ENCODE data around the gene PC. TPM values are rescaled to one million over a fixed set of nuclear protein-coding genes. Genes with fewer than 3 reads are reported as not detected.

PC gene
- total RNA-seq, 1 donor from 2014 or later, result 45.9 TPM

DNA sequence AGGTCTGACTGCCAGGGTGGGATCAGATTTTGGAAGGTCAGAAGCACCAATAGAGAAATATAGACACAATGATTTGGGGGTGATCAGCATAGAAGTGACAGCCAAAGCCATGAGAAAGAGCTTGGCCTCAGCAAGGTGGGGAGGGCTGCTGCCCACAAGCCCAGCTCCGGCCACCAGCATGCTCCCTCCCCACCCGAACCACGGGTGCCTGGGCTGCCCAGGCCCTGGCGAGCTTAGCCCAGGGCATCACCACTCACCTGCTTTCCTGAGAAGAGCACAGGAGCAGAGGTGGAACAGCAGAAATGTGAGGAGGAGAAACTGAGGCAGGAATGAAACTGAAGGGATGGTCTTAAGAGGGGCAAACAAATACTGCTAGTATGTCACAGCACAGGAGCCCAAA lies 52.6 kb downstream of the PC start:
- H3K9ac ChIP-seq (ENCODE audit: low read depth in 1 of 3, low read length in 3 of 3), result no peak overlapping the region
- H3K4me1 ChIP-seq (ENCODE audit: control insufficient read depth in 3 of 3, insufficient read depth in 3 of 3, low read length in 3 of 3), result peaks cover 14 to 35% (median 26%) of the 10 kb centered on the region in 3 donors
- no peak overlapping the region for H3K4me3 ChIP-seq (ENCODE audit: low read length in 3 of 3)
- H3K27ac ChIP-seq (ENCODE audit: low read depth, low read length), result no peak overlapping the region
- no peaks in the 10 kb centered on the region for H3K27me3 ChIP-seq (ENCODE audit: control insufficient read depth in 3 of 3, insufficient read depth in 3 of 3, low read length in 3 of 3)
- H3K9me3 ChIP-seq (ENCODE audit: control insufficient read depth in 3 of 3, low read length in 3 of 3), result no peaks in the 10 kb centered on the region
- H3K36me3 ChIP-seq (ENCODE audit: control insufficient read depth in 3 of 3, insufficient read depth in 3 of 3, low read length in 3 of 3), result peaks cover 0 to 4% (median 0%) of the 10 kb centered on the region in 3 donors

DNA sequence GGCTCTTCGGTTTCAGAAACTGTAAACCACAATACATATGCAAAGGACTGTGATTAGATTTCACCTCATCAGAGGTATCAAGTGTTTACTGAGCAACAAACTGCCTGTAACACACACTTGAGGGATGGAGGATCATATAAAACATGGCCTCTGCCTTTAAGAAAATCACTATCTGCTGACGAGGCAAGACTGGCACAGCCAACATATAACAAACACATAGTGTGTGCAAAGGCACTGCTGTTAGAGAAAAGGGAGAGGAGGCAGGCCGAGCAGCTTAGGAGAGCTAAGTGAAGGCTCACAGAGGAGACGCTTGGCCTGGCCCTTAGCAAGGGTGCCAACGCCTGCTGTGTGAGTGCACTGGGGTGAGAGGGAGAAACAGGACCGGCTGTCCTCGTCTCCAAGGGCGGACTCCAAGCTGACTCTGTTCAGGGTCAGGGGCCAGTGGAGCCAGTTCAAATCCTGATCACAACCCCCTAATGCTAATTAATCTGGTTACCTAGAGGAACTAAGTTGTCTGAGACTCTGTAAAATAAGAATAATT lies 53.1 kb downstream of the PC start:
- no peak overlapping the region for H3K27ac ChIP-seq (ENCODE audit: low read depth, low read length)
- no peaks in the 10 kb centered on the region for H3K27me3 ChIP-seq (ENCODE audit: control insufficient read depth in 3 of 3, insufficient read depth in 3 of 3, low read length in 3 of 3)
- H3K9ac ChIP-seq (ENCODE audit: low read depth in 1 of 3, low read length in 3 of 3), result no peak overlapping the region
- peaks cover 0 to 4% (median 0%) of the 10 kb centered on the region in 3 donors for H3K36me3 ChIP-seq (ENCODE audit: control insufficient read depth in 3 of 3, insufficient read depth in 3 of 3, low read length in 3 of 3)
- H3K9me3 ChIP-seq (ENCODE audit: control insufficient read depth in 3 of 3, low read length in 3 of 3), result no peaks in the 10 kb centered on the region
- H3K4me1 ChIP-seq (ENCODE audit: control insufficient read depth in 3 of 3, insufficient read depth in 3 of 3, low read length in 3 of 3), result peaks cover 14 to 33% (median 26%) of the 10 kb centered on the region in 3 donors
- no peak overlapping the region for H3K4me3 ChIP-seq (ENCODE audit: low read length in 3 of 3)

- Histone ChIP-seq H3K9ac (ENCODE audit: low read depth in 1 of 3, low read length in 3 of 3) (no peak overlapping the region), H3K4me1 (ENCODE audit: control insufficient read depth in 3 of 3, insufficient read depth in 3 of 3, low read length in 3 of 3) (peaks cover 14 to 30% (median 26%) of the 10 kb centered on the region in 3 donors), H3K36me3 (ENCODE audit: control insufficient read depth in 3 of 3, insufficient read depth in 3 of 3, low read length in 3 of 3) (peaks cover 0 to 4% (median 0%) of the 10 kb centered on the region in 3 donors)
These were observed 53.6 kb downstream of the PC start for GRCh38 chr11:66904561-66904960.

DNA sequence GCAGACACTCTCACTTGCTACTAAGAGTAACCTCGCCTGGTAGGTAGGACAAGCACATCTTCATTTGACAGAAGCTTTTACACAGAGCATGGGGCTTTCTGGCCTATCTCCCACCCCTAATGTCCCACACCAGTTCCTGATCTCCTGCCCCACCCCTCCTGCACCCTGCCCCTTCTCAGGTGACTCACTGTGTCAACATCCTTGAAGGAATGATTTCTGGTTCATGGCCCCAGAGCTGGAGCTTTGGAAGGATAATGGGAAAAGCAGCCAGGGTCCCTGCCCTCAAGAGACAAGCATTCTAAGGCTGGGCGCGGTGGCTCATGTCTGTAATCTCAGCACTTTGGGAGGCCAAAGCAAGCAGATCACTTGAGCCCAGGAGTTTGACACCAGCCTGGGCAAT lies 54.1 kb downstream of the PC start:
- Histone ChIP-seq H3K4me3 (ENCODE audit: low read length in 3 of 3) (no peak overlapping the region), H3K36me3 (ENCODE audit: control insufficient read depth in 3 of 3, insufficient read depth in 3 of 3, low read length in 3 of 3) (peaks cover 0 to 4% (median 0%) of the 10 kb centered on the region in 3 donors), H3K9ac (ENCODE audit: low read depth in 1 of 3, low read length in 3 of 3) (no peak overlapping the region), H3K27me3 (ENCODE audit: control insufficient read depth in 3 of 3, insufficient read depth in 3 of 3, low read length in 3 of 3) (no peaks in the 10 kb centered on the region), H3K27ac (ENCODE audit: low read depth, low read length) (no peak overlapping the region), H3K4me1 (ENCODE audit: control insufficient read depth in 3 of 3, insufficient read depth in 3 of 3, low read length in 3 of 3) (peaks cover 14 to 27% (median 26%) of the 10 kb centered on the region in 3 donors), H3K9me3 (ENCODE audit: control insufficient read depth in 3 of 3, low read length in 3 of 3) (no peaks in the 10 kb centered on the region)

More at GRCh38 chr11:66904561-66904960, 53.6 kb downstream of the PC start:
- H3K4me3 ChIP-seq (ENCODE audit: low read length in 3 of 3), result no peak overlapping the region
- no peaks in the 10 kb centered on the region for H3K27me3 ChIP-seq (ENCODE audit: control insufficient read depth in 3 of 3, insufficient read depth in 3 of 3, low read length in 3 of 3)
- H3K27ac ChIP-seq (ENCODE audit: low read depth, low read length), result no peak overlapping the region
- no peaks in the 10 kb centered on the region for H3K9me3 ChIP-seq (ENCODE audit: control insufficient read depth in 3 of 3, low read length in 3 of 3)

DNA sequence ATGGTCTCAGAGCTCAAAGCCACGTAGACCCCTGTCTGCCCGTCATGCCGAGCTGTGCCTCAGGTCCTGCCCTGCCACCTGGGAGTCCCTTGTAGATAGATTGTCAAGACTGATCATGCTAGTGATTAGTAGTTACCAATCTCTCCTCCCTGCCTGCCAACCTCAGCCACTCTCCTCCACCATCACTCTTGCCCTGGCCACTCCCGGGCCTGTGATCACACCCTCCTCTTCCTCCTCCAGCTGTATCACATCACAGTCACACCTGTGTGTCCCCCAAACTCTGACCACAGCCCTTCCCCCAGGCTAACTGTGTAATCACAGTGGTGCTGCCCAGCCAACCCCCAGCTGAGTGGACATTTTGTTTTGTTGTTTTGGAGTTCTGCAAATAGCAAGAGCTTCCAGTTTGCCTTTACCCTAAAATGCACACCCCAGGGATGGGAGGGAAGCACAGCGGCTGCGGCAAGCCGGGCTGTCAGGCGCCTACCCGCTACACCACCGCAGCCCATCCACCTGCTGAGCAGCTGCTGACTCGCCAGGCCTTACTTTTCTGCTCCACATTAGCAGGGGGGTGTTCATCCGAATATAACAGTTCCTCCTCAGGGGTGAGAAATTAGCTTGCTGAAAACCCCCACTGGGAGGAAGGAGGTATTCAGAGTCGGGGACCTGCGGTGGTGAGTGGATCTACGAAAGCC lies 55.6 kb downstream of the PC start:
- no peak overlapping the region for H3K4me3 ChIP-seq (ENCODE audit: low read length in 3 of 3)
- no peaks in the 10 kb centered on the region for H3K27me3 ChIP-seq (ENCODE audit: control insufficient read depth in 3 of 3, insufficient read depth in 3 of 3, low read length in 3 of 3)
- no peak overlapping the region for H3K9ac ChIP-seq (ENCODE audit: low read depth in 1 of 3, low read length in 3 of 3)
- H3K4me1 ChIP-seq (ENCODE audit: control insufficient read depth in 3 of 3, insufficient read depth in 3 of 3, low read length in 3 of 3), result peaks cover 8 to 16% (median 15%) of the 10 kb centered on the region in 3 donors
- H3K27ac ChIP-seq (ENCODE audit: low read depth, low read length), result no peak overlapping the region
- H3K36me3 ChIP-seq (ENCODE audit: control insufficient read depth in 3 of 3, insufficient read depth in 3 of 3, low read length in 3 of 3), result peaks cover 0 to 2% (median 0%) of the 10 kb centered on the region in 3 donors
- no peaks in the 10 kb centered on the region for H3K9me3 ChIP-seq (ENCODE audit: control insufficient read depth in 3 of 3, low read length in 3 of 3)

- Histone ChIP-seq H3K36me3 (ENCODE audit: control insufficient read depth in 3 of 3, insufficient read depth in 3 of 3, low read length in 3 of 3) (peaks cover 0 to 2% (median 0%) of the 10 kb centered on the region in 3 donors), H3K4me1 (ENCODE audit: control insufficient read depth in 3 of 3, insufficient read depth in 3 of 3, low read length in 3 of 3) (peaks cover 4 to 11% (median 9%) of the 10 kb centered on the region in 3 donors), H3K9ac (ENCODE audit: low read depth in 1 of 3, low read length in 3 of 3) (no peak overlapping the region), H3K27ac (ENCODE audit: low read depth, low read length) (no peak overlapping the region), H3K9me3 (ENCODE audit: control insufficient read depth in 3 of 3, low read length in 3 of 3) (no peaks in the 10 kb centered on the region), H3K4me3 (ENCODE audit: low read length in 3 of 3) (no peak overlapping the region), H3K27me3 (ENCODE audit: control insufficient read depth in 3 of 3, insufficient read depth in 3 of 3, low read length in 3 of 3) (no peaks in the 10 kb centered on the region)
These were observed 56.2 kb downstream of the PC start for GRCh38 chr11:66901964-66902390.

GRCh38 chr11:66894141-66894540 lies 64.0 kb downstream of the PC start:
- H3K4me1 ChIP-seq (ENCODE audit: control insufficient read depth in 3 of 3, insufficient read depth in 3 of 3, low read length in 3 of 3), result peaks cover 0 to 19% (median 11%) of the 10 kb centered on the region in 3 donors
- H3K36me3 ChIP-seq (ENCODE audit: control insufficient read depth in 3 of 3, insufficient read depth in 3 of 3, low read length in 3 of 3), result no peaks in the 10 kb centered on the region
- H3K9me3 ChIP-seq (ENCODE audit: control insufficient read depth in 3 of 3, low read length in 3 of 3), result no peaks in the 10 kb centered on the region
- H3K9ac ChIP-seq (ENCODE audit: low read depth in 1 of 3, low read length in 3 of 3), result no peak overlapping the region
- H3K27me3 ChIP-seq (ENCODE audit: control insufficient read depth in 3 of 3, insufficient read depth in 3 of 3, low read length in 3 of 3), result no peaks in the 10 kb centered on the region
- H3K27ac ChIP-seq (ENCODE audit: low read depth, low read length), result no peak overlapping the region
- no peak overlapping the region for H3K4me3 ChIP-seq (ENCODE audit: low read length in 3 of 3)

DNA sequence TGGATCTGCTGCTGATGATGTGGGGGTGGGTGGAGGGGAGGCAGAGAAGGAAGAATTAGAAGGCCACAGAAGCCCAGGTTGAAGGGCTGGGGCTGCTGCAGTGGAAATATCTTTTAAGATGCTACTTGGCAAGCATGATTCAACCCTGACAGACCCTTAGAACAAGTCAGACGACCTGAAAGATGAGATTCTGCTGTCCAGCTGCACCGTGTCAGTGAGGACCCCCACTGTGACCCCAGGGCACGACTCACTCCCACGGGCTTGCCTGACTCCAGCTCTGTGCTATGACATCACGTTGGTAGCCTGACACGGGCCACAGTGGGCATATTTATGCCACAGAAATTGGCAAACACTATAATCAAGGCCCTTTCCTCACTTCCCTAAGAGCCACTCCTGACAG lies 65.3 kb downstream of the PC start:
- Histone ChIP-seq H3K4me3 (ENCODE audit: low read length in 3 of 3) (no peak overlapping the region), H3K9ac (ENCODE audit: low read depth in 1 of 3, low read length in 3 of 3) (no peak overlapping the region), H3K36me3 (ENCODE audit: control insufficient read depth in 3 of 3, insufficient read depth in 3 of 3, low read length in 3 of 3) (no peaks in the 10 kb centered on the region), H3K27me3 (ENCODE audit: control insufficient read depth in 3 of 3, insufficient read depth in 3 of 3, low read length in 3 of 3) (no peaks in the 10 kb centered on the region), H3K27ac (ENCODE audit: low read depth, low read length) (peak overlapping the region; percentile 31), H3K9me3 (ENCODE audit: control insufficient read depth in 3 of 3, low read length in 3 of 3) (no peaks in the 10 kb centered on the region), H3K4me1 (ENCODE audit: control insufficient read depth in 3 of 3, insufficient read depth in 3 of 3, low read length in 3 of 3) (peaks cover 0 to 19% (median 11%) of the 10 kb centered on the region in 3 donors)

GRCh38 chr11:66891851-66892660 lies 66.1 kb downstream of the PC start:
- Histone ChIP-seq H3K4me3 (ENCODE audit: low read length in 3 of 3) (no peak overlapping the region), H3K9me3 (ENCODE audit: control insufficient read depth in 3 of 3, low read length in 3 of 3) (no peaks in the 10 kb centered on the region), H3K4me1 (ENCODE audit: control insufficient read depth in 3 of 3, insufficient read depth in 3 of 3, low read length in 3 of 3) (peaks cover under 1 to 20% (median 12%) of the 10 kb centered on the region in 3 donors), H3K27ac (ENCODE audit: low read depth, low read length) (peak overlapping the region; percentile 31), H3K27me3 (ENCODE audit: control insufficient read depth in 3 of 3, insufficient read depth in 3 of 3, low read length in 3 of 3) (no peaks in the 10 kb centered on the region), H3K36me3 (ENCODE audit: control insufficient read depth in 3 of 3, insufficient read depth in 3 of 3, low read length in 3 of 3) (no peaks in the 10 kb centered on the region), H3K9ac (ENCODE audit: low read depth in 1 of 3, low read length in 3 of 3) (no peak overlapping the region)

DNA sequence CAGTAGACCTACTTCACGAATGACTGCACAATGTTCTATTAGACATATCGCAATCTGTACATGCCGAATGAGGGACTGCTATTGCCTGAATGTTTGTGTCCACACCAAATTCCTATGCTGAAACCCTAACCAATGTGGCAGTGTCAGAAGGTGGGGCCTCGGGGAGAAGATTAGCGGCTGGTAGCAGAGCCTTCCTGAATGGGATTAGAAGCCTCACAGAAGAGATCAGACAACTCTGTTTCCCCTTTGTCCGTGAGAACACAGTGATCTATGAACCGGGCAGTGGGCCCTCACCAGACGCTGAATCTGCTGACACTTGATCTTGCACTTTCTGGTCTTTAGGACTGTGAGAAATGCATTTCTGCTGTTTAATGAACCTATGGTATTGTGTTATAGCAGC lies 68.2 kb downstream of the PC start:
- no peak overlapping the region for H3K27ac ChIP-seq (ENCODE audit: low read depth, low read length)

More for the DNA sequence above, 68.2 kb downstream of the PC start:
- no peaks in the 10 kb centered on the region for H3K9me3 ChIP-seq (ENCODE audit: control insufficient read depth in 3 of 3, low read length in 3 of 3)
- peaks cover 9 to 30% (median 21%) of the 10 kb centered on the region in 3 donors for H3K4me1 ChIP-seq (ENCODE audit: control insufficient read depth in 3 of 3, insufficient read depth in 3 of 3, low read length in 3 of 3)
- no peaks in the 10 kb centered on the region for H3K36me3 ChIP-seq (ENCODE audit: control insufficient read depth in 3 of 3, insufficient read depth in 3 of 3, low read length in 3 of 3)
- H3K27me3 ChIP-seq (ENCODE audit: control insufficient read depth in 3 of 3, insufficient read depth in 3 of 3, low read length in 3 of 3), result no peaks in the 10 kb centered on the region
- H3K4me3 ChIP-seq (ENCODE audit: low read length in 3 of 3), result no peak overlapping the region
- peak overlapping the region in 1 of 3 donors; percentile 33 for H3K9ac ChIP-seq (ENCODE audit: low read depth in 1 of 3, low read length in 3 of 3)
